Measurements from ENCODE around the gene CFAP74. TPM values are rescaled to one million over a fixed set of nuclear protein-coding genes. Genes with fewer than 3 reads are reported as not detected.
A peak's percentile ranks its signal among the peaks of the same experiment; 100 is the strongest.

The CFAP74 gene
- total RNA-seq, result not detected

DNA sequence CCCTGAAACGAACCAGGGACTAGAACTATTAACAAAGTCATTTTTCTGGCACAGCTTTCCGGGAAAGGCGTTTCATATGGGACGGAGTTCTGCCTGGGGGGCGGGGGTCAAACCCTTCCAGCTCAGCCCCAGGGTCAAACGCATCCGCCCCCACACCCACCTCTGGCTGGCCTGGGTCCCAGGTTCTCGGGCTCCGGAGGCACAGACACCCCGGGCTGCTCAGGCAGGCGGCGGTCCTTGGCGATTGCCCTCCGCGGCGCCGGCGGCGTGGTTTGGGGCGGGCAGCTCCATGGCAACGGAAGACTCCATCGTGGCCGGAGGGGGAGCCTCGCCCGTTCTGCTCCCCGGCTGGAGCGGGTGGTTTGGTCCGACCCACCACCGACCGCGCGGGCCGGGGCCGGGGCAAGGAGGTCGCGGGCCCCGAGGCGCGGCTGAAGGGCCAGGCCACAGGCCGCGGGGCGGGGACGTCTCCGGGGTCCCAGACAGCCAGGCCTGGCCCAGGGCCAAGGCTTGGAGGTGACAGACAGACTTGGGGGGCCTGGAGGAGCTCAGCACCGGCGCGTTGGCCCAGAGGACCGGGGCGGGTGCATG lies at the start of gene CFAP74:
CFAP74 (minus strand) TSS at position 246 of the 591 bp plus-strand sequence. CDS start 12,830 bp downstream, outside the sequence.
- no peaks in the 10 kb centered on the region for H3K36me3 Mint-ChIP-seq (ENCODE audit: low read depth)
- peaks cover 40% of the 10 kb centered on the region for H3K27me3 Mint-ChIP-seq (ENCODE audit: low read depth)
- peak; percentile 41 for DNase-seq
- ChIA-PET CTCF (no interaction called here), POLR2A (no interaction called here)
- H3K4me3 Mint-ChIP-seq, result no peak within 1 kb of the TSS
- peak; percentile 61 for ATAC-seq
- no peaks in the 10 kb centered on the region for H3K9me3 Mint-ChIP-seq (ENCODE audit: insufficient read depth)
- no peaks in the 10 kb centered on the region for H3K4me1 Mint-ChIP-seq (ENCODE audit: low read depth)
- no peak within 1 kb of the TSS for H3K27ac Mint-ChIP-seq

GRCh38 chr1:2053217-2053616 lies 49.6 kb upstream of the CFAP74 start:
- Mint-ChIP-seq H3K36me3 (ENCODE audit: low read depth) (no peaks in the 10 kb centered on the region), H3K4me3 (no peak overlapping the region), H3K27ac (no peak overlapping the region), H3K27me3 (ENCODE audit: low read depth) (peaks cover 13% of the 10 kb centered on the region), H3K9me3 (ENCODE audit: insufficient read depth) (no peaks in the 10 kb centered on the region), H3K4me1 (ENCODE audit: low read depth) (peaks cover 11% of the 10 kb centered on the region)
- DNase-seq (no peak), ATAC-seq (no peak)
- ChIA-PET POLR2A (no interaction called here), CTCF (interaction anchor here (0.9 kb wide), 1 partner anchor 9 kb away, joined by 3 read pairs; no protein-coding TSS in a partner anchor)

- peaks cover 11% of the 10 kb centered on the region for H3K4me1 Mint-ChIP-seq (ENCODE audit: low read depth)
- no peaks in the 10 kb centered on the region for H3K9me3 Mint-ChIP-seq (ENCODE audit: insufficient read depth)
- DNase-seq (no peak), ATAC-seq (no peak)
- POLR2A ChIA-PET, result no interaction called here
- CTCF ChIA-PET, result interaction anchor here (0.9 kb wide), 1 partner anchor 8 kb away, joined by 3 read pairs; no protein-coding TSS in a partner anchor
- H3K27ac Mint-ChIP-seq, result peak overlapping the region; percentile 69
- no peaks in the 10 kb centered on the region for H3K36me3 Mint-ChIP-seq (ENCODE audit: low read depth)
- no peak overlapping the region for H3K4me3 Mint-ChIP-seq
- peaks cover 14% of the 10 kb centered on the region for H3K27me3 Mint-ChIP-seq (ENCODE audit: low read depth)
These were observed 49.2 kb upstream of the CFAP74 start for GRCh38 chr1:2052756-2053155.

- Mint-ChIP-seq H3K27ac (no peak overlapping the region), H3K27me3 (ENCODE audit: low read depth) (peaks cover 14% of the 10 kb centered on the region), H3K9me3 (ENCODE audit: insufficient read depth) (no peaks in the 10 kb centered on the region), H3K4me3 (no peak overlapping the region), H3K36me3 (ENCODE audit: low read depth) (no peaks in the 10 kb centered on the region), H3K4me1 (ENCODE audit: low read depth) (peaks cover 11% of the 10 kb centered on the region)
- CTCF ChIA-PET, result no interaction called here
- DNase-seq (no peak), ATAC-seq (no peak)
- POLR2A ChIA-PET, result no interaction called here
These were observed 48.6 kb upstream of the CFAP74 start for GRCh38 chr1:2052054-2052679.

DNA sequence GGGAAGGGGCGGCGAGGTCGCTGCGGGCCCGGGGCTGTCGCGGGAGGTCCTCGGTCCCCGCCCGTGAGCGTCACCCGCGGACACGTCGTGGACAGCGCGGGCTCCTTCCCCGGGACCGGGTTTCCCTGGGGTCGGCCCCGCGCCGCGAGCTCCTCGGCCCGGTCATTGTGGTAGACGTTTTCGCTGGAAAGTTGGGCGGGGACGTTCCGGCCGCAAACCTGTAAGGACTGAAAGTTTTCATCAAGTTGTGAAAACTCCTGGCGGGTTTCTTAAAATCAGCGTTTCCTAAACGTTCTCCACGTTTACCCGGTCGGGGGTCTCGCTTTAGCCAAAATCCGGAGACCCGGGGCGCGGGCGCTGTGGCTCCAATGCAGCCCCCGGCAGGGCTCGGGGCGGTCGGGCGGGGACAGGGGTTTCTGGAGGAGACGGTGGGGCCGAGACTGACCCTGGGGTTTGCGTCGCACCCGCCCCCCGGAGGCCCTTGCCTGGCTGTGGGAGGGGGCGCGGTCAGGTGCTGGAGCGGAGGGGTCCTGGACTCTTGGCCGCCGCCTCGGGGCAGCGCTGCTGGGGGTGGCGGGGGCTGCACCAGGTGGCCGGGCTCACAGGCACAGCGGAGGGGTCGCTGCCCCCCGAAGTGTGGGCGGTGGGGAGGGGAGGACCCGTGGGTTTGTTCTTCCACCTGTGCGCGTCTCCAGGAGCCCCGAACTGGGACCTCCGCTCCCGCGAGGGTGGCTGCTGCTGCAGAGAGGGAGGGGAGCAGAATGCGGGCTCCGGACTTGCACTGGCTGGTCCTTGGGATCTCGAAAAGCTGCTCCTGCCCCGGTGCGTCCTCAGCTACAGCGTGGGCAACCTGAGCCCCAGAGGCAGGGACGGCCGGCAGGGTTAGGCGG lies 47.5 kb upstream of the CFAP74 start:
- peaks cover 11% of the 10 kb centered on the region for H3K4me1 Mint-ChIP-seq (ENCODE audit: low read depth)
- H3K9me3 Mint-ChIP-seq (ENCODE audit: insufficient read depth), result no peaks in the 10 kb centered on the region
- CTCF ChIA-PET, result no interaction called here
- ATAC-seq, result no peak
- H3K4me3 Mint-ChIP-seq, result peak overlapping the region; percentile 62
- POLR2A ChIA-PET, result no interaction called here
- no peaks in the 10 kb centered on the region for H3K36me3 Mint-ChIP-seq (ENCODE audit: low read depth)
- DNase-seq, result no peak
- H3K27me3 Mint-ChIP-seq (ENCODE audit: low read depth), result peaks cover 14% of the 10 kb centered on the region
- no peak overlapping the region for H3K27ac Mint-ChIP-seq

GRCh38 chr1:2050461-2050792 lies 46.8 kb upstream of the CFAP74 start:
- ChIA-PET POLR2A (no interaction called here), CTCF (no interaction called here)
- Mint-ChIP-seq H3K9me3 (ENCODE audit: insufficient read depth) (no peaks in the 10 kb centered on the region), H3K27me3 (ENCODE audit: low read depth) (peaks cover 16% of the 10 kb centered on the region), H3K27ac (no peak overlapping the region), H3K4me3 (peak overlapping the region; percentile 62), H3K36me3 (ENCODE audit: low read depth) (no peaks in the 10 kb centered on the region), H3K4me1 (ENCODE audit: low read depth) (peaks cover 16% of the 10 kb centered on the region)
- no peak for ATAC-seq
- DNase-seq, result peak; percentile 43

GRCh38 chr1:2049718-2050431 lies 46.3 kb upstream of the CFAP74 start, which contains the start of gene PRKCZ:
PRKCZ (plus strand) TSS chr1:2050411; CDS start chr1:2050631, 220 bp downstream.
- ATAC-seq (peak; percentile 97), DNase-seq (peak; percentile 93)
- peak within 1 kb of the TSS; percentile 73 for H3K4me3 Mint-ChIP-seq
- no peaks in the 10 kb centered on the region for H3K9me3 Mint-ChIP-seq (ENCODE audit: insufficient read depth)
- POLR2A ChIA-PET, result no interaction called here
- CTCF ChIA-PET, result no interaction called here
- H3K4me1 Mint-ChIP-seq (ENCODE audit: low read depth), result peaks cover 22% of the 10 kb centered on the region
- H3K36me3 Mint-ChIP-seq (ENCODE audit: low read depth), result no peaks in the 10 kb centered on the region
- peaks cover 16% of the 10 kb centered on the region for H3K27me3 Mint-ChIP-seq (ENCODE audit: low read depth)
- H3K27ac Mint-ChIP-seq, result no peak within 1 kb of the TSS

DNA sequence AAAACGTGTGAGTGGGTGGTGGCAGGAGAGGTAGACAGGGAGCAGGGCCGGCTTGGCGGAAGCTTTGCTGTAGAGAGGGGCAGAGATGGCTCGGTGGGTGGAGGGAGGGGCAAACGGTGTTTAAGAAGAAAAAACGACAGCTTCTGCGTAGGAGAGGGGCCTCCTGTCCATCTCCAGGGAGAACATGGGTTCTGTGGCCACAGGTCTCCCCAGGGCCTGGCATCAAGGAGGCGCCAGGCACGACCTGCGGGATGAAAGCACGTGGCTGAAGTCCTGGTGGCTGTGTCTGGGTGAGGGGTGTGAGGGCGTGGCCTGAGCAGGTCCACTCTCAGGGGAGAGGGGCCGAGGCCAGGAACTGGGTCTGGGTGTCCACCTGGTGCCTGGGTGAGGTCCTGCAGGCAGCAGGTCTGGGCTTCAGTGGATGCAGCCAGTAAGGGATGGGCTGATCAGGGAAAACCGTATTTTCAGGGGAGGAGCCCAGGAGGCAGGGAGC lies 45.7 kb upstream of the CFAP74 start:
- DNase-seq, result no peak
- Mint-ChIP-seq H3K36me3 (ENCODE audit: low read depth) (no peaks in the 10 kb centered on the region), H3K27ac (peak overlapping the region; percentile 30), H3K4me1 (ENCODE audit: low read depth) (peaks cover 22% of the 10 kb centered on the region), H3K27me3 (ENCODE audit: low read depth) (peaks cover 16% of the 10 kb centered on the region), H3K4me3 (peak overlapping the region; percentile 73), H3K9me3 (ENCODE audit: insufficient read depth) (no peaks in the 10 kb centered on the region)
- POLR2A ChIA-PET, result interaction anchor here (0.6 kb wide), 1 partner anchor 392 kb away, joined by 3 read pairs; no protein-coding TSS in a partner anchor
- CTCF ChIA-PET, result interaction anchor here (0.9 kb wide), 1 partner anchor 105 kb away, joined by 4 read pairs; no protein-coding TSS in a partner anchor
- no peak for ATAC-seq

DNA sequence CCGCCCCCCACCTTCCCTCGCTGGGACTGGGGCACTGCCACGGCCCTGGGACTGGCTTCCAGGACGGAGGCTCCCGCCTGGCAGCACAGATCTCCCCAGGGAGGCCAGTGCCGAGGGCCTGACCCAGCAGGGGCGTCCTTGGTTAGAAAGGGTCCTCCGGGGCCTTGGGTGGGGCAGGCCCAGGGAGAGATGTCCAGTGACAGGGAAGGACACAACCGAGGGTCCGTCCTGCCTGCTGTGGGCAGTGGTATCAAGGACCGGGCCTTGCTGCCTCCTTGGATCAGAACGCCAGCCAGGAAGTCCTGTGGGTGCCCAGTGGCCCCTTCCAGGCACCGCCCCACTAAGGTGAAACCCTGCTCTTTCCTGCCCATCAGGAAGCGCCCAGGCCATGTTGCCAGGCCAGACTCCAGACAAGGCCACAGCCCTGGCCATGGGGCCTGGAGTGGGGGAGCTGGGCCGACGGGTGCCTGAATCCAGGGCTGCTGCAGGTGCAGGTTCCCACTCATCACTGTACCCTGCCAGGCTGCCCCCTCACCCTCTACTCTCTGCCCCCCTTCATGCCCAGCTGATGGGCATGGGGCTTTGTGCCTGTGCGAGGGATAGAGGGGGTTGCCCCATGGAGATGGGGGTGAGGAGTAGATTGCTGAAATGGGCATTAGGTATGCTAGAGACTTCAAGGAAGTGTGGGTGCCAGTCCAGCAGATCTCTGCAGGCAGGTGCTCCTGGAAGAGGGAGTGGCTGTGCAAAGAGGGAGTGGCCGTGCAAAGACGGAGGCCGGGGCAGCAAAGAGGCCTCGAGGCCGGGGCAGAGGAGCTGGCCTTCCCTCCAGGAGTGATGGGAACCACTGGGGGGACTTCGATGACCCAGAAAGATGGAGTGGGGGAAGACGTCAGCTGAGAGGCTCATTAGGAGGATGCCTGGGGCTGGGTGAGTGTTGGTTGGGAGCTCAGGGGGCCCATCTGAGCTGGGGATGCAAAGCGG lies 44.5 kb upstream of the CFAP74 start:
- ChIA-PET CTCF (interaction anchor here (0.9 kb wide), 1 partner anchor 103 kb away, joined by 4 read pairs; no protein-coding TSS in a partner anchor), POLR2A (interaction anchor here (0.5 kb wide), 1 partner anchor 82 kb away, joined by 3 read pairs; no protein-coding TSS in a partner anchor)
- no peak for DNase-seq
- no peak overlapping the region for H3K27ac Mint-ChIP-seq
- H3K36me3 Mint-ChIP-seq (ENCODE audit: low read depth), result no peaks in the 10 kb centered on the region
- H3K27me3 Mint-ChIP-seq (ENCODE audit: low read depth), result peaks cover 18% of the 10 kb centered on the region
- H3K4me1 Mint-ChIP-seq (ENCODE audit: low read depth), result peaks cover 24% of the 10 kb centered on the region
- peak overlapping the region; percentile 24 for H3K4me3 Mint-ChIP-seq
- H3K9me3 Mint-ChIP-seq (ENCODE audit: insufficient read depth), result no peaks in the 10 kb centered on the region
- ATAC-seq, result no peak

DNA sequence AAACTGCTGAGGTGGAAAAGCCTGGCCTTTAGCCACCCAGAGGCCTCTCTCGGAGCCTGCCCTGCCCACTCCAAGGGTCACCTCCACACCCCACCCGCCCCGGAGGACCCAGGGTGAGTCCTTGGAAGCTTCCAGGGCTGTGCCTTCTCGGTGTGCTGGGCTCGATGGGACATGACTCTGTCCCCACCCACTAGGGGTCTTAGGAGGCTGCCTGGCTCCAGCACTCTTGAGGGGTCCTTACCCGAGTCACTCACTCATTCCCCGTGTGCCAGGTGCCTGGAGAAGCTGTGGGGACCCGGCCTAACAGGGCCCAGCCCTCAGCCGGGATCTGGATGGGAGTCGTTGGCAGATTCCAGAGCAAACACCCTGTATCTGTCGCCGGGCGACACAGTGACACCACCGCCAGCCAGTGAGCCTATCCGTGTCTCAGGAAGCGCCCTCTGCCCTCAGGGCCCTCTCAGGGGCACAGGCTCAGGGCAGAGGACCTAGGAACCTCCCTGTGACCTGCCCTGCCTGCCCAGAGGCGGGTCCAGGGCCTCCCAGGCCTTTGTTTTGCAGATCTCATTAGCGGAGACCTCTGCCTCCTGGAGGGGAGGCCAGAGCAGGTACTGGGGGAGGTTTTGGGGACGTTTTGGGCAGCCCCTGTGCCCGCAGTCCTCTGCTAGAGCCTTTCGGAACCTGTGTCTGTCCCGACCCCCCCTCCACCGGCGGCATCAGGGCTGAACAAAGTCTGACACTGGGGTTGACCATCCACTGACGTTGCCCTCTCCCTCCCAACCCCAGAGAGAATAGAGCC lies 43.6 kb upstream of the CFAP74 start:
- CTCF ChIA-PET, result interaction anchor here (4.8 kb wide), 1 partner anchor 86 kb away, joined by 100 read pairs; no protein-coding TSS in a partner anchor
- H3K36me3 Mint-ChIP-seq (ENCODE audit: low read depth), result no peaks in the 10 kb centered on the region
- POLR2A ChIA-PET, result no interaction called here
- peaks cover 24% of the 10 kb centered on the region for H3K4me1 Mint-ChIP-seq (ENCODE audit: low read depth)
- DNase-seq, result no peak
- ATAC-seq, result no peak
- peaks cover 15% of the 10 kb centered on the region for H3K27me3 Mint-ChIP-seq (ENCODE audit: low read depth)
- H3K27ac Mint-ChIP-seq, result no peak overlapping the region
- H3K9me3 Mint-ChIP-seq (ENCODE audit: insufficient read depth), result no peaks in the 10 kb centered on the region
- no peak overlapping the region for H3K4me3 Mint-ChIP-seq

Measured in activated CD8-positive, alpha-beta T cell treated with anti-CD3 and anti-CD28 coated beads, Interleukin-2, amount 10 ng/mL, durations not matched to agents 7 days and 5 days (primary cell).